PC-3 (cell line): ENCODE data around the gene SEMA4B.

Source experiments
- CTCF ChIP-seq: fragments of 300-600 bp; sonication (generic); conservative IDR thresholded peaks from 2 replicates; pipeline ENCODE4 v1.5.1; 2017; ENCODE audit warnings: antibody characterized with exemption, low read depth, mild to moderate bottlenecking, low read length
- EZH2 ChIP-seq: fragments of 300-600 bp; sonication (generic); IDR thresholded peaks from one replicate; pipeline ENCODE4 v1.6.1; 2017; ENCODE audit warnings: antibody characterized with exemption, mild to moderate bottlenecking, low read length; ENCODE audit not compliant: unreplicated experiment
- EZH2phosphoT487 ChIP-seq: fragments of 300-600 bp; sonication (generic); IDR thresholded peaks from 2 replicates; pipeline ENCODE4 v1.6.1; 2018; ENCODE audit warnings: mild to moderate bottlenecking, antibody characterized with exemption, low read length, borderline replicate concordance

GRCh38 chr15:90232196-90232595, 31.1 kb downstream of the SEMA4B start:
- TF ChIP-seq CTCF (no peak), EZH2 (no peak), EZH2phosphoT487 (no peak)
